ENCODE measurements around the gene MARCHF3.
"Not testable (repeated sequence)": the region's sequence is repeated elsewhere in the genome, so short reads cannot be mapped to it uniquely, and the experiment has no call there.

MARCHF3 gene

DNA sequence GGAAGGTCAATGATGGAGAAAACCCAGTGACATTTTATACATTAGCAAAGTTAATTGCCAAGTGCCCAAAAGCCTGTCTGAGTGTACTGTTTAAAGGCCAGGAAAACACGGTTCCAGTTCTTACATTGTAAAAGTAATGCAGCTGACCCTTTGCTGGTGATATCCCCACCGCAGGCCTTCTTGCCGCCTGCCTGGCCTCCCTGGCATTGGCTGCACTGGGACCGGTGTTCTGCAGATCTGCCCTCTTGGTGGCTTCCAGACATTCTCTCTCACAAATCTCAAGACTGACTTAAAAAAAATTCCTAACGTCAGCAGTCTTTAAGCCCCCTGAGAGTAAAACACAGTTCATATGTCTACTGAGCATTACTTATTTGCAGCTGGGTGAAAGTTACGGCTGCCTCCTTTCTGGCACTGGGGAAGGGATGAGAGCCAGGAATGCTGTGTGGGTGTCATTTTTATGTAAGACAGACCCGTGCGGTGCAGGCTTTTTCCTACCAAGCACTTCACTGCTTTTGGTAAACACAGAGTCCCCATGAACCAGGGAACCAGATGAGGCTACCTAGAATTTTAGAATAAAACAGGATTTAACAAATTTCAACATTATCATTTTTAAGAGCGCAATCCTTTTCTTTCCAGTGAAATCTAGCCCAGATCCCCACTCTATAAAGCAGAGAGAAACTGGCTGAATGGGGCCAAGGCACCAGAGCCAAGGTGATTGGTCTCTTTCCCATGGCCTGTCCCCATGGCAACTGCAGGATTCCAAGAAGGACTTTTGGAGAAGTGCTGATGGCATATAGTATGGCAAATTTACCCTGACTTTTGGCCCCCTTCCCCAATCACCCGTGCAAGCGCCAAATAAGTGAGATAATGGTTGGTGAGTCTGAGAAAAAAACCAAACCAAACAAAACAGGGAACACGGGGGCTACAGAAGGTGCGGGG is 172.6 kb downstream of the MARCHF3 start:
- Histone ChIP-seq H3K4me3 (ENCODE audit: insufficient read depth, low read depth, low read length, poor library complexity, severe bottlenecking) (no peak overlapping the region), H3K4me1 (ENCODE audit: control insufficient read depth, insufficient read depth, low read length, poor library complexity, severe bottlenecking) (peaks cover 8% of the 10 kb centered on the region), H3K36me3 (ENCODE audit: control insufficient read depth, insufficient read depth, low read length) (no peaks in the 10 kb centered on the region), H3K27ac (ENCODE audit: insufficient read depth, low read length, poor library complexity, severe bottlenecking) (no peak overlapping the region), H3K27me3 (replicated peaks; ENCODE audit: control insufficient read depth, insufficient read depth, low read length, poor library complexity, severe bottlenecking) (no peaks in the 10 kb centered on the region), H3K9me3 (ENCODE audit: control insufficient read depth, low read length) (no peaks in the 10 kb centered on the region)
- DNase-seq, result no peak

DNA sequence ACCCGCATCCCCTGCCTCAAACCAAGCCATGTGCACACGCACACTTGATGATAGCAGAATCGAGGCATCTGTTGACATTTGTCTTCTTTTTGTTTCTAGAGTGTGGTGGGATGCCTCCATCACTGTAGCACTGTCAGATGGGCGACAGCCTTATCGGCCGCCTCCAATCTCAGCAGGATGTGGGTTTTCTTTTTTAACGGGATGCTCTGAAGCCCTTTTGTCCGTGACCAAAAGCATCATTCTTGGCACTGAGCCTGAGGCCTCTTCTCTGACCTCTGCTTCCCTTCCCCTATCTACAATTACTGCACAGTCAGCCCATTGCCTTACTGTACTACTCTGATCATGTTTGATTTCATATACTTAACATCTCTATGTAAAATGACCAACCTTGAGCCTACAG is 175.1 kb downstream of the MARCHF3 start:
- Histone ChIP-seq H3K27me3 (replicated peaks; ENCODE audit: control insufficient read depth, insufficient read depth, low read length, poor library complexity, severe bottlenecking) (no peaks in the 10 kb centered on the region), H3K36me3 (ENCODE audit: control insufficient read depth, insufficient read depth, low read length) (no peaks in the 10 kb centered on the region), H3K4me1 (ENCODE audit: control insufficient read depth, insufficient read depth, low read length, poor library complexity, severe bottlenecking) (peaks cover 26% of the 10 kb centered on the region), H3K4me3 (ENCODE audit: insufficient read depth, low read depth, low read length, poor library complexity, severe bottlenecking) (no peak overlapping the region), H3K9me3 (ENCODE audit: control insufficient read depth, low read length) (no peaks in the 10 kb centered on the region), H3K27ac (ENCODE audit: insufficient read depth, low read length, poor library complexity, severe bottlenecking) (no peak overlapping the region)
- no peak for DNase-seq

DNA sequence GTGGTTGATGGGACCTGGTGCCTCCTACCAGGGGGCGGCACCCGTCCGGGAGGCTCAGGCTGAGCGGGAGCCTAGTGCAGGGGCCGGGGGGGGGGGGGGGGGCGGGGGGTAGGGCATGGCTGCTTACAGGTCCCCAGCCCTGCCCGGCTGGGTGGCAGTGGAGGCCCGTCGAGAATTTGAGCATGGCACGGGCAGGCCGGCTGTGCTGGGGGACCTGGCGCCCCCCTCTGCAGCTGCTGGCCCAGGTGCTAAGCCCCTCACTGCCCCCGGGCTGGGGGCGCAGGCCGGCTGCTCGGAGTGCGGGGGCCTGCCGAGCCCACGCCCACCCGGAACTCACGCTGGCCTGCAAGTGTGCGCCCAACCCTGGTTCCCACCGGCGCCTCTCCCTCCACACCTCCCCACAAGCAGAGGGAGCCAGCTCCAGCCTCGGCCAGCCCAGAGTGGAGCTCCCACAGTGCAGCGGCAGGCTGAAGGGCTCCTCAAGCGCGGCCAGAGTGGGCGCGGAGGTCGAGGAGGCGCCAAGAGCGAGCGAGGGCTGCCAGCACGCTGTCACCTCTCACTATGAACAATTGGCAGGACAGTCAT is 175.7 kb downstream of the MARCHF3 start:
- Histone ChIP-seq H3K4me1 (ENCODE audit: control insufficient read depth, insufficient read depth, low read length, poor library complexity, severe bottlenecking) (peaks cover 26% of the 10 kb centered on the region), H3K9me3 (ENCODE audit: control insufficient read depth, low read length) (no peaks in the 10 kb centered on the region), H3K27ac (ENCODE audit: insufficient read depth, low read length, poor library complexity, severe bottlenecking) (no peak overlapping the region), H3K36me3 (ENCODE audit: control insufficient read depth, insufficient read depth, low read length) (no peaks in the 10 kb centered on the region), H3K27me3 (replicated peaks; ENCODE audit: control insufficient read depth, insufficient read depth, low read length, poor library complexity, severe bottlenecking) (no peaks in the 10 kb centered on the region), H3K4me3 (ENCODE audit: insufficient read depth, low read depth, low read length, poor library complexity, severe bottlenecking) (no peak overlapping the region)
- DNase-seq, result no peak

DNA sequence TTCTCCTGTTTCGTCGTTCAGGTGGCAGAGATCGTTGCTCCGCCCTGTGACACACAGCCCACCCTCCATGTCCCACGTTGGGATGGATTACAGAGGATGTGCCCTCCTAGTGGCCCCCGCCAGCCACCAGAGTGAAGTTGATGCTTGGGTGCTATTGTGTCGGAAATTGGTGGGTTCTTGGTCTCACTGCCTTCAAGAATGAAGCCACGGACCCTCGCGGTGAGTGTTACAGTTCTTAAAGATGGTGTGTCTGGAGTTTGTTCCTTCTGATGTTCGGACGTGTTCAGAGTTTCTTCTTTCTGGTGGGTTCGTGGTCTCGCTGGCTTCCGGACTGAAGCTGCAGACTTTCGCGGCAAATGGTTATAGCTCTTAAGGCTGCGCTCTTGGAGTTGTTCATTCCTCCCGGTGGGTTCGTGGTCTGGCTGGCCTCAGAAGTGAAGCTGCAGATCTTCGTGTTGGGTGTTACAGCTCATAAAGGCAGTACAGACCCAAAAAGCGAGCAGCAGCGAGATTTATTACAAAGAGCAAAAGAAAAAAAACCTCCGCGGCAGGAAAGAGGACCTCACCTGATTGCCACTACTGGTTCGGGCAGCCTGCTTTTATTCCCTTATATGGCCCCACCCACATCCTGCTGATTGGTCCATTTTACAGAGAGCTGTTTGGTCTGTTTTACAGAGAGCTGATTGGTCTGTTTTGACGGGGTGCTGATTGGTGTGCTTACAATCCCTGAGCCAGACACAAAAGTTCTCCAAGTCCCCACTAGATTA is 176.6 kb downstream of the MARCHF3 start:
- H3K9me3 ChIP-seq (ENCODE audit: control insufficient read depth, low read length); H3K36me3 ChIP-seq (ENCODE audit: control insufficient read depth, insufficient read depth, low read length); H3K27me3 ChIP-seq (replicated peaks; ENCODE audit: control insufficient read depth, insufficient read depth, low read length, poor library complexity, severe bottlenecking); DNase-seq: not testable (repeated sequence)
- peak overlapping the region; percentile 42 for H3K27ac ChIP-seq (ENCODE audit: insufficient read depth, low read length, poor library complexity, severe bottlenecking)
- peaks cover 26% of the 10 kb centered on the region for H3K4me1 ChIP-seq (ENCODE audit: control insufficient read depth, insufficient read depth, low read length, poor library complexity, severe bottlenecking)
- H3K4me3 ChIP-seq (ENCODE audit: insufficient read depth, low read depth, low read length, poor library complexity, severe bottlenecking), result peak overlapping the region; percentile 32

DNA sequence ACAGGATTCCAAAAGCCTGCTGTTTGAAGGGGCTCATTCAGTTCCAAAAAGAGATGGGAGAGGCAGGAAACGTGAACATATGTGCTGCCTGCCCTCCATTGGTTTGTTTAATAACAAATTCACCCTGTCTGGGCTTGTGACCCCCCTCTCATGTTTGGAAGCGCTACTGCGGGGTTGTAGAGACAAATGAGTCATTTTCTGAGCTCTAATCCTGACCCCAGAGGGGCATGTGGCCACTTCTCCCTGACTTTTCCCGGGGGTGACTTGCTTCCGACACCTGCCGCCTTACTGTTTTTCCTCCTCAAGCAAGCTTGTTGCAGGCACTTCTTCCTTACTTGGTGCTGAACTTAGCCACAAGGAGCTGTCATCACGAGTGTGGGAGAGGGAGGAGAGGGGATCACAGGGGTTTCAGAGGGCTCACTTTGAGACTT is 177.5 kb downstream of the MARCHF3 start:
- Histone ChIP-seq H3K9me3 (ENCODE audit: control insufficient read depth, low read length) (no peaks in the 10 kb centered on the region), H3K36me3 (ENCODE audit: control insufficient read depth, insufficient read depth, low read length) (no peaks in the 10 kb centered on the region), H3K4me1 (ENCODE audit: control insufficient read depth, insufficient read depth, low read length, poor library complexity, severe bottlenecking) (peaks cover 26% of the 10 kb centered on the region), H3K27ac (ENCODE audit: insufficient read depth, low read length, poor library complexity, severe bottlenecking) (peak overlapping the region; percentile 49), H3K27me3 (replicated peaks; ENCODE audit: control insufficient read depth, insufficient read depth, low read length, poor library complexity, severe bottlenecking) (no peaks in the 10 kb centered on the region), H3K4me3 (ENCODE audit: insufficient read depth, low read depth, low read length, poor library complexity, severe bottlenecking) (peak overlapping the region; percentile 32)
- no peak for DNase-seq

DNA sequence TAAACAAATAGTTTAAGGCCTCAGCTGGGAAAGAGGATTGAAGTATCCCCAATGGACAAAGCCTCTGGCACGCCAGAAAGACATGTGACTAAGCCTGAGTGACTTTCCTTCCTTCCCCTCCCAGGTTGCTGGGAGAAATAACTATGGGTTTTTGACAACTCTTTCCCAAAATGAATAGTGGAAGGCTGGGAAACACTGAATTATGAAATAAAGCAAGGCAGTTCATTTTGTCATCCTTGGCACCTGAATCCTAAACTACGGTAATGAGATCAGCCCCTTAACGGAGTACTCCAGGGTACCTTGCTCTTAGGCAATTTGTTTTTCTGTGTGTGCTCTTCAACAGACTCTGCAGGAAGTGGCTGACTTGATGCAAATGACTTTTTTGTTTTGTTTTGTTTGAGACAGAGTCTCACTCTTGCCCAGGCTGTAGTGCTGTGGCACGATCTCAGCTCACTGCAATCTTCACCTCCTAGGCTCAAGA is 178.2 kb downstream of the MARCHF3 start:
- Histone ChIP-seq H3K4me1 (ENCODE audit: control insufficient read depth, insufficient read depth, low read length, poor library complexity, severe bottlenecking) (peaks cover 26% of the 10 kb centered on the region), H3K36me3 (ENCODE audit: control insufficient read depth, insufficient read depth, low read length) (no peaks in the 10 kb centered on the region), H3K27me3 (replicated peaks; ENCODE audit: control insufficient read depth, insufficient read depth, low read length, poor library complexity, severe bottlenecking) (no peaks in the 10 kb centered on the region), H3K4me3 (ENCODE audit: insufficient read depth, low read depth, low read length, poor library complexity, severe bottlenecking) (no peak overlapping the region), H3K9me3 (ENCODE audit: control insufficient read depth, low read length) (no peaks in the 10 kb centered on the region), H3K27ac (ENCODE audit: insufficient read depth, low read length, poor library complexity, severe bottlenecking) (peak overlapping the region; percentile 49)
- DNase-seq, result no peak

DNA sequence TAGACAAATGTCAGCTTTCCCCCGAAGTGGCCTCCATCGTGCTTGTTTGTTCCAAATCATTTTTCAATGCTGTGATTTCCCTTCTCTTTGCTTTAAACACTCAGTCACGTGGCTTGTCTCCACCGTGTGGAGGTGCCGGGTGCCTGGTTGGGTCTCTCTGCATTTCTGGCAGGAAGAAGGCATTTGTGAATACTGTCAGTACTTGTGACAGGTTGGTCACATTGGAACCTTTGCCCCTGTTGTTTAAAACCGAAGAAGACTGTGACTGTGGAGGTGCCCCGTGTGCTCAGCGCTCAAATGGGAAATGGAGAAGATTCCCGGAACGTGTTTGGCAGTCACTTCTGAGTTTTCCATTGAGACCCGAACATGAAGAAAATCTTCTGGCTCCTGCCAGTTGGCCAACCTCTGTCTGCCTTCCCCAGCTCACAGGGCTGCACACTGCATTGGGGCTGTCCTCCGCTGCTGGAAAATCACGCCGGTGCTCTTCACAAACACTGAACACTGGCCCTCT is 178.8 kb downstream of the MARCHF3 start:
- Histone ChIP-seq H3K27ac (ENCODE audit: insufficient read depth, low read length, poor library complexity, severe bottlenecking) (no peak overlapping the region), H3K9me3 (ENCODE audit: control insufficient read depth, low read length) (no peaks in the 10 kb centered on the region), H3K4me1 (ENCODE audit: control insufficient read depth, insufficient read depth, low read length, poor library complexity, severe bottlenecking) (peaks cover 26% of the 10 kb centered on the region), H3K4me3 (ENCODE audit: insufficient read depth, low read depth, low read length, poor library complexity, severe bottlenecking) (no peak overlapping the region), H3K27me3 (replicated peaks; ENCODE audit: control insufficient read depth, insufficient read depth, low read length, poor library complexity, severe bottlenecking) (no peaks in the 10 kb centered on the region), H3K36me3 (ENCODE audit: control insufficient read depth, insufficient read depth, low read length) (no peaks in the 10 kb centered on the region)
- no peak for DNase-seq

DNA sequence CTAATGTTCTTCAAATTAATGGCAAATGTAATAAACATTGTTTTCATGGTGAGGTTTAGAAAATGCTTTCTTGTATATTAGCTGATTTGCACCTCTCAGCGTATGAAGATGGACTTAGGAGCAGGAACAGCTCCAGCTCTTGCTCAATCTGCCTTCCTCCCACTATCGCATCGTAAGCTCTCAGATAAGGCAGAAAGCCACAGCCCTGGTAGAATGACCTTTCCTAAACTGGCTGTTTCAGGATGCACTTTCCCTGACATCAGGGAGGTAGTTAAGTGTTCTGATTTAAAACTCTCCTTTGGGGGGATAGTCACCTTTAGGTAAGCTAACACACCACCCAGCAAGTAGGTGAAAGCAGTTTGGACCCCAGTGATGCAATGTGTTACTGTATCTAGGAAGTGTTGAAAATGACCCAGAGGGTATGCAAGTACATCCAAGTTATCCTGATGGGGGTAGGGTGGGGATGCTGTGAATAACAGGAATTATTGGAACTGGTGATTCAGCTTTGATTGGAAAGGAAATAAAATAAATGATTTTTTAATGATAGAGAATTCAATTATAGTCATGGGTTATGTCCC is 181.2 kb downstream of the MARCHF3 start:
- Histone ChIP-seq H3K9me3 (ENCODE audit: control insufficient read depth, low read length) (no peaks in the 10 kb centered on the region), H3K36me3 (ENCODE audit: control insufficient read depth, insufficient read depth, low read length) (no peaks in the 10 kb centered on the region), H3K27me3 (replicated peaks; ENCODE audit: control insufficient read depth, insufficient read depth, low read length, poor library complexity, severe bottlenecking) (no peaks in the 10 kb centered on the region), H3K4me3 (ENCODE audit: insufficient read depth, low read depth, low read length, poor library complexity, severe bottlenecking) (no peak overlapping the region), H3K4me1 (ENCODE audit: control insufficient read depth, insufficient read depth, low read length, poor library complexity, severe bottlenecking) (peaks cover 31% of the 10 kb centered on the region), H3K27ac (ENCODE audit: insufficient read depth, low read length, poor library complexity, severe bottlenecking) (no peak overlapping the region)
- no peak for DNase-seq

DNA sequence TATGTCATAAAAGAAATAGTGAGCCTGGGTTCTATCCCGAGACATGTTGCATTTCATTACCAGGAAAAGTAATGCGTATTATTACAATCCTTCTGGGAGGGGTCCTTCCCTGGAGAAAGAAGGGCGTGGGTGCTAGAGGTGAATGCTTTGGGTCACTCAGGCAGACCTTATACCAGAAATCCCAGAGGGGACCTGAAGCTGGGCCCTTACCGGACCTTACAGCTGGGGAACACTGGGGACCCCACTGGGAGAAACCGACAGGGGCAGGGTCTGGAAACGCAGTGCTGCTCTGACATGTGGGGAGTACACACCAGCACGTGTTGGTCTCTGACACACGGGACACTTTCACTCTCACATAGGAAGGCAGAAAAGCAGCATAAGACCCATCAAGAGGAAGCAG is 182.1 kb downstream of the MARCHF3 start:
- peaks cover 31% of the 10 kb centered on the region for H3K4me1 ChIP-seq (ENCODE audit: control insufficient read depth, insufficient read depth, low read length, poor library complexity, severe bottlenecking)
- DNase-seq, result no peak
- H3K9me3 ChIP-seq (ENCODE audit: control insufficient read depth, low read length), result no peaks in the 10 kb centered on the region
- no peaks in the 10 kb centered on the region for H3K27me3 ChIP-seq (replicated peaks; ENCODE audit: control insufficient read depth, insufficient read depth, low read length, poor library complexity, severe bottlenecking)
- no peaks in the 10 kb centered on the region for H3K36me3 ChIP-seq (ENCODE audit: control insufficient read depth, insufficient read depth, low read length)
- H3K4me3 ChIP-seq (ENCODE audit: insufficient read depth, low read depth, low read length, poor library complexity, severe bottlenecking), result no peak overlapping the region
- H3K27ac ChIP-seq (ENCODE audit: insufficient read depth, low read length, poor library complexity, severe bottlenecking), result no peak overlapping the region

All from effector memory CD4-positive, alpha-beta T cell (primary cell).